T-cell (primary cell): ENCODE measurements around the gene STARD3. TPM values are rescaled to one million over a fixed set of nuclear protein-coding genes. Genes with fewer than 3 reads are reported as not detected.
A peak's percentile ranks its signal among the peaks of the same experiment; 100 is the strongest.

ENCODE experiments used
- ATAC-seq, 4 experiments: fragments of 200-7000 bp in 3 of 4; fragments of 150-1000 bp in 1 of 4; cut with Tn5 transposase; replicated peaks in 1 of 4; 1 replicate in 3 of 4; 2 replicates in 1 of 4; pipeline ENCODE4 v1.10.0; 2021; ENCODE audit warnings: moderate library complexity in 3 of 4, mild to moderate bottlenecking in 2 of 4, moderate number of reproducible peaks in 1 of 4
- CTCF ChIA-PET, 2 donors: fragments of 300-600 bp; sonication (Branson Sonifier 250); formaldehyde crosslinking; loops; one replicate each; lab custom pipeline; 2022; ENCODE audit warnings: antibody characterized with exemption in 2 of 2; lab: Charles Lee
- POLR2A ChIA-PET, 2 donors: fragments of 300-600 bp; sonication (Branson Sonifier 250); formaldehyde crosslinking; loops; one replicate each; lab custom pipeline; 2022; ENCODE audit warnings: antibody characterized with exemption in 2 of 2; lab: Charles Lee
- DNase-seq, 35 experiments: peaks; one replicate each; pipeline versions ENCODE4 v3.0.0 to v3.0.0-alpha.2; 2013 to 2023
- H3K27ac ChIP-seq: one replicate; pipeline ENCODE4 v1.5.1; 2013; ENCODE audit warnings: low read length
- H3K27me3 ChIP-seq, 2 experiments: replicated peaks in 1 of 2; 1 replicate in 1 of 2; 2 replicates in 1 of 2; pipeline versions ENCODE4 v1.6.1 to v1.7.0; 2013; ENCODE audit warnings: low read length in 1 of 2, mixed read lengths in 1 of 2; ENCODE audit not compliant: control insufficient read depth in 2 of 2, insufficient read depth in 2 of 2; ENCODE audit errors: extremely low read depth in 1 of 2
- H3K36me3 ChIP-seq, 2 donors: 1 replicate in 1 of 2; 2 replicates in 1 of 2; pipeline versions ENCODE4 v1.6.1 to v1.7.0; 2013; ENCODE audit warnings: low read length in 1 of 2; ENCODE audit not compliant: control insufficient read depth in 2 of 2, insufficient read depth in 1 of 2; ENCODE audit errors: extremely low read depth in 1 of 2
- H3K4me1 ChIP-seq, 2 experiments: 1 replicate in 1 of 2; 2 replicates in 1 of 2; pipeline versions ENCODE4 v1.6.1 to v1.7.0; 2013; ENCODE audit warnings: low read length in 2 of 2, mixed read lengths in 1 of 2; ENCODE audit not compliant: insufficient read depth in 2 of 2, control insufficient read depth in 1 of 2; ENCODE audit errors: extremely low read depth in 1 of 2
- H3K4me3 ChIP-seq, 2 donors: 1 replicate in 1 of 2; 2 replicates in 1 of 2; pipeline versions ENCODE4 v1.5.1 to v1.7.0; 2013; ENCODE audit warnings: mild to moderate bottlenecking in 2 of 2, low read length in 1 of 2, moderate library complexity in 1 of 2; ENCODE audit not compliant: control insufficient read depth in 1 of 2; ENCODE audit errors: extremely low read depth in 1 of 2
- H3K9me3 ChIP-seq: 2 replicates; pipeline ENCODE4 v1.7.0; 2013
- H3K27ac Mint-ChIP-seq, 2 donors: one replicate each; pipeline ENCODE4 v1.8.0; 2020 to 2021; ENCODE audit warnings: mild to moderate bottlenecking in 2 of 2, mixed read lengths in 2 of 2
- H3K27me3 Mint-ChIP-seq, 2 donors: one replicate each; pipeline ENCODE4 v1.8.0; 2021 to 2022; ENCODE audit warnings: mixed read lengths in 2 of 2
- H3K36me3 Mint-ChIP-seq: one replicate; pipeline ENCODE4 v1.8.0; 2021; ENCODE audit warnings: mixed read lengths
- H3K4me1 Mint-ChIP-seq, 3 donors: one replicate each; pipeline ENCODE4 v1.8.0; 2020 to 2022; ENCODE audit warnings: mixed read lengths in 3 of 3, mild to moderate bottlenecking in 1 of 3
- H3K4me3 Mint-ChIP-seq, 3 donors: one replicate each; pipeline ENCODE4 v1.8.0; 2020 to 2022; ENCODE audit warnings: mild to moderate bottlenecking in 3 of 3, mixed read lengths in 3 of 3, moderate library complexity in 3 of 3
- H3K9me3 Mint-ChIP-seq, 3 donors: one replicate each; pipeline ENCODE4 v1.8.0; 2020 to 2022; ENCODE audit warnings: mixed read lengths in 3 of 3
- WGBS: methylation state at CpG from one replicate; pipeline ENCODE4 v1.1.5; 2013; ENCODE audit warnings: missing lambda C conversion rate; ENCODE audit not compliant: insufficient coverage; 5-methylcytosine and 5-hydroxymethylcytosine counted together
- total RNA-seq, 35 experiments: library from RNA in 6 of 35; stranded (reverse) in 6 of 35; fragments of 120-200 nt in 1 of 35; gene quantifications; one replicate each; pipeline versions ENCODE4 v1.2.1 to v1.2.4 and lab custom pipeline; 2013 to 2026

Gene STARD3
- total RNA-seq, 5 donors from 2014 or later (not counting 1 experiment from before 2014, with no cell fraction given): 81.3 to 146 (median 99.7) TPM

DNA sequence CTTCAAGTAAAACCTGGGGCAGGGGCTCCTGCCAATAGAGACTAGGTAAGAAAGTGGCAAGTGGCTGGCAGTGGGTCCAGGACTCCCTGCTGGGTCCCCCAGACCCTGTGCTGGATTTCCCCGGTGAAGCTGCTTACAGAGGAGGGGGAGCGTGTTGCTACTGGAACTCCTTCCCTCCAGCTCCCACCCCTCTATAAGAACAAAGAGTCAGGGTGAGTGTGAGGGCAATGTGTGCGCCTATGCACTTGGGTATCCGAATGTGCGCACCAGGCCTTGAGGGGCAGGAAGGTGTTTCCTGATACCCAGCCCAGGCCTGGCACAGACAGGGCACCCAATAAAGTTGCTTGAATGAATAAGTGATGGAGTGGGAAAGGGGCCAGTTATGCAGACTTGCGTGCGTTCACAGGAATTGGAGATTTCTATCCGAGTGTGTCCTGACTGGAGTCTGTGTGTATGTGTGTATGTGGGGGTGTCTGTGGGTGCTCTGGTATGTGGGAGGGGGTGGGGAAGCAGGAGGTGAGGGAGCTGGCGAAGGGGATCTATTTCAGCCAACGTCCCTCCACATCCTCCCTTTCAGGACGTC, 40.9 kb upstream of the STARD3 start:
- peaks cover 26 to 31% (median 29%) of the 10 kb centered on the region in 3 donors for H3K4me1 Mint-ChIP-seq
- WGBS: 43% methylated on average over 6 of the region's 11 CpGs
- no peaks in the 10 kb centered on the region for H3K36me3 Mint-ChIP-seq

GRCh38 chr17:39596543-39597267, 40.2 kb upstream of the STARD3 start:
- H3K4me3 Mint-ChIP-seq: no peak overlapping the region

More for the DNA sequence above, 40.9 kb upstream of the STARD3 start:
- H3K9me3 ChIP-seq: no peaks in the 10 kb centered on the region
- DNase-seq: no peak
- H3K4me3 Mint-ChIP-seq: peak overlapping the region in 1 of 3 donors; percentile 49
- peaks cover 79 to 88% of the 10 kb centered on the region in 2 donors for H3K27me3 Mint-ChIP-seq
- no peak overlapping the region for H3K4me3 ChIP-seq
- no peaks in the 10 kb centered on the region for H3K36me3 ChIP-seq
- ChIA-PET POLR2A (no interaction called here), CTCF (no interaction called here)
- peaks cover 0 to 4% (median 4%) of the 10 kb centered on the region in 3 donors for H3K9me3 Mint-ChIP-seq
- H3K4me1 ChIP-seq: peaks cover 0 to 30% of the 10 kb centered on the region in 2 experiments
- no peak overlapping the region for H3K27ac ChIP-seq
- H3K27me3 ChIP-seq: peaks cover 10 to 86% of the 10 kb centered on the region in 2 experiments
- ATAC-seq: no peak
- H3K27ac Mint-ChIP-seq: no peak overlapping the region

GRCh38 chr17:39597372-39598046, 39.4 kb upstream of the STARD3 start:
- H3K27me3 Mint-ChIP-seq: peaks cover 80 to 89% of the 10 kb centered on the region in 2 donors
- no peak for DNase-seq
- Histone ChIP-seq H3K36me3 (no peaks in the 10 kb centered on the region), H3K4me1 (peaks cover 0 to 30% of the 10 kb centered on the region in 2 experiments), H3K9me3 (no peaks in the 10 kb centered on the region), H3K27ac (no peak overlapping the region), H3K4me3 (no peak overlapping the region), H3K27me3 (peaks cover 20 to 89% of the 10 kb centered on the region in 2 experiments)
- no peak for ATAC-seq
- ChIA-PET POLR2A (no interaction called here), CTCF (interaction anchor here in 1 of 2 donors (0.9 kb wide), 1 partner anchor 24 kb away, joined by 3 read pairs; no protein-coding TSS in a partner anchor)
- H3K4me1 Mint-ChIP-seq: peaks cover 29 to 32% (median 30%) of the 10 kb centered on the region in 3 donors
- H3K9me3 Mint-ChIP-seq: peaks cover 0 to under 1% (median under 1%) of the 10 kb centered on the region in 3 donors
- peak overlapping the region in 1 of 3 donors; percentile 41 for H3K4me3 Mint-ChIP-seq
- no peak overlapping the region for H3K27ac Mint-ChIP-seq
- no peaks in the 10 kb centered on the region for H3K36me3 Mint-ChIP-seq
- WGBS: 9% methylated on average over 10 of the region's 22 CpGs

More at GRCh38 chr17:39596543-39597267, 40.2 kb upstream of the STARD3 start:
- ATAC-seq (no peak), DNase-seq (no peak)
- H3K9me3 Mint-ChIP-seq: peaks cover 0 to 4% (median 4%) of the 10 kb centered on the region in 3 donors
- H3K4me1 Mint-ChIP-seq: peaks cover 29 to 33% (median 30%) of the 10 kb centered on the region in 3 donors
- peaks cover 0 to 30% of the 10 kb centered on the region in 2 experiments for H3K4me1 ChIP-seq
- POLR2A ChIA-PET: no interaction called here
- no peak overlapping the region for H3K27ac ChIP-seq
- no peaks in the 10 kb centered on the region for H3K36me3 ChIP-seq
- no peak overlapping the region for H3K4me3 ChIP-seq
- H3K9me3 ChIP-seq: no peaks in the 10 kb centered on the region
- no peaks in the 10 kb centered on the region for H3K36me3 Mint-ChIP-seq
- peaks cover 80 to 89% of the 10 kb centered on the region in 2 donors for H3K27me3 Mint-ChIP-seq
- H3K27ac Mint-ChIP-seq: no peak overlapping the region
- CTCF ChIA-PET: no interaction called here
- WGBS: 9% methylated on average over 39 of the region's 47 CpGs
- H3K27me3 ChIP-seq: peaks cover 12 to 89% of the 10 kb centered on the region in 2 experiments

DNA sequence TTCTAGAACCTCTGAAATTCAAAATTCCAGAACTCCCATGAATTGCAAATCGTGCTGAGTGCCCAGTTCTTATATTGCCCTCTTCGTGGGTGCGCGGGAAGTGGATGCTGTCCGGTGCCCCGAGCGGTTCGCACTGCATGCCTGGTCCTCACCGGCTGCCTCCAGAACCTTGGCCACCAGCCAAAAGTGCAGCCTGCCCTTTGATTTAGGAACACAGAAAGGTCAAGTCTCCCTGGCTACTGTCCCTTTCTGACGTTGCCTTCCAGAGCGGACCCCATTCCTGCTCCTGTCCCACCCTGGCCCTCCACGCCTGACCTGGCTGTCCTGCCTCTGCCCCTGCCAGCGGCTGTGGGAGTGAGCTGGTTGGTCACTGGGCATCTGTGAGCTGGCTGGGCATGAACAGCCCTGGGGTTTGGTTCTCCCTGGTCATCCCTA, 38.9 kb upstream of the STARD3 start:
- ChIA-PET POLR2A (no interaction called here), CTCF (interaction anchor here in 1 of 2 donors (0.9 kb wide), 1 partner anchor 24 kb away, joined by 3 read pairs; no protein-coding TSS in a partner anchor)
- H3K9me3 Mint-ChIP-seq: no peaks in the 10 kb centered on the region
- no peak overlapping the region for H3K27ac ChIP-seq
- H3K27me3 Mint-ChIP-seq: peaks cover 82 to 91% of the 10 kb centered on the region in 2 donors
- H3K4me3 Mint-ChIP-seq: peak overlapping the region in 1 of 3 donors; percentile 41
- H3K4me3 ChIP-seq: no peak overlapping the region
- H3K4me1 ChIP-seq: peaks cover 0 to 30% of the 10 kb centered on the region in 2 experiments
- DNase-seq (no peak), ATAC-seq (no peak)
- 20% methylated on average over 12 of the region's 13 CpGs for WGBS
- H3K27me3 ChIP-seq: peaks cover 20 to 94% of the 10 kb centered on the region in 2 experiments
- no peak overlapping the region for H3K27ac Mint-ChIP-seq
- peaks cover 29 to 32% (median 31%) of the 10 kb centered on the region in 3 donors for H3K4me1 Mint-ChIP-seq
- H3K36me3 Mint-ChIP-seq: no peaks in the 10 kb centered on the region
- H3K36me3 ChIP-seq: no peaks in the 10 kb centered on the region
- H3K9me3 ChIP-seq: no peaks in the 10 kb centered on the region

DNA sequence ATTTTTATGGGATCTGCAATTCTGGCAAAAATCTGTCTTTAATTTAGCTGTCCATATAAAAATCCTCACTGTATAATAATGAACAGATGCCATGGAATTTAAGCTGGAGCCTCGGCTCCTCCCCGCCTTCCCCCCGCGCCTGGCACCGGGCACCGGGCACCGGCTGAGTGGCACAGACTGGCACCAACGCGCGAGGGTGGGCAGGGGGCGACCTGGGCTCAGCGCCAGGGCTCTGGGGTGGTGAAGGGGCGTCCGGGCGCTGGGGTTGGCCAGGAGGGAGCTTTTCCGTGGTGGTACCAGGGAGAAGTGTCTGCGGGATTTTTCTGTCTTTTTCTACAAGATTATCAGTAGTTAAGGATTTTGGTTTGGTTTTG, 38.3 kb upstream of the STARD3 start:
- H3K4me1 ChIP-seq: peaks cover 0 to 32% of the 10 kb centered on the region in 2 experiments
- DNase-seq: no peak
- 5% methylated on average over 7 of the region's 17 CpGs for WGBS
- no peaks in the 10 kb centered on the region for H3K9me3 ChIP-seq
- Mint-ChIP-seq H3K4me3 (peak overlapping the region in 1 of 3 donors; percentile 41), H3K36me3 (no peaks in the 10 kb centered on the region), H3K4me1 (peaks cover 33 to 37% (median 33%) of the 10 kb centered on the region in 3 donors), H3K27ac (no peak overlapping the region), H3K9me3 (no peaks in the 10 kb centered on the region), H3K27me3 (peaks cover 82 to 91% of the 10 kb centered on the region in 2 donors)
- ATAC-seq: no peak
- ChIA-PET CTCF (interaction anchor here in 1 of 2 donors (0.5 kb wide), 1 partner anchor 375 kb away, joined by 5 read pairs; no protein-coding TSS in a partner anchor), POLR2A (interaction anchor here in 1 of 2 donors (0.6 kb wide), 1 partner anchor 29 kb away, joined by 4 read pairs; no protein-coding TSS in a partner anchor)
- H3K36me3 ChIP-seq: no peaks in the 10 kb centered on the region
- no peak overlapping the region for H3K27ac ChIP-seq
- peaks cover 20 to 93% of the 10 kb centered on the region in 2 experiments for H3K27me3 ChIP-seq
- no peak overlapping the region for H3K4me3 ChIP-seq
